ENCODE data around the gene KIF21B.

Gene KIF21B

GRCh38 chr1:200931776-200932175 is 91.7 kb downstream of the KIF21B start:
- TF ChIP-seq CTCF (IDR thresholded peaks at IDR 0.05) = no peak

- no peak for TF ChIP-seq CTCF (IDR thresholded peaks at IDR 0.05)
Measured at GRCh38 chr1:200929530-200930278, 93.8 kb downstream of the KIF21B start.

GRCh38 chr1:200925831-200926230 is 97.7 kb downstream of the KIF21B start:
- no peak for TF ChIP-seq CTCF (IDR thresholded peaks at IDR 0.05)

GRCh38 chr1:200923601-200924000 is 99.9 kb downstream of the KIF21B start:
- no peak for TF ChIP-seq CTCF (IDR thresholded peaks at IDR 0.05)

- no peak for TF ChIP-seq CTCF (IDR thresholded peaks at IDR 0.05)
Measured at GRCh38 chr1:200922406-200922805, 101.1 kb downstream of the KIF21B start.

- no peak for TF ChIP-seq CTCF (IDR thresholded peaks at IDR 0.05)
Measured at GRCh38 chr1:200921571-200922110, 101.9 kb downstream of the KIF21B start.
